Measurements from ENCODE around the gene SFRP5. TPM values are rescaled to one million over a fixed set of nuclear protein-coding genes. Genes with fewer than 3 reads are reported as not detected.

SFRP5 gene
- total RNA-seq (2014; rRNA removed; shearing (Covaris generic)), result not detected in 2 replicates

GRCh38 chr10:97771913-97772823 lies at the start of gene SFRP5:
Gene SFRP5, minus strand, starts transcription at chr10:97771999. Its CDS starts 166 bp downstream, at chr10:97771833.
- no peak for DNase-seq (ENCODE audit: low spot score)

- no peak for DNase-seq (ENCODE audit: low spot score)
These were observed 48.4 kb upstream of the SFRP5 start for GRCh38 chr10:97820096-97820704.

- DNase-seq (ENCODE audit: low spot score), result no peak
These were observed 46.8 kb upstream of the SFRP5 start for GRCh38 chr10:97818572-97818971.

GRCh38 chr10:97816609-97817008 lies 44.8 kb upstream of the SFRP5 start:
- DNase-seq (ENCODE audit: low spot score), result no peak

GRCh38 chr10:97814996-97815395 lies 43.2 kb upstream of the SFRP5 start:
- DNase-seq (ENCODE audit: low spot score), result no peak

- DNase-seq (ENCODE audit: low spot score), result no peak
These were observed 41.5 kb upstream of the SFRP5 start for GRCh38 chr10:97813311-97813710.

GRCh38 chr10:97812696-97813095 lies 40.9 kb upstream of the SFRP5 start:
- DNase-seq (ENCODE audit: low spot score), result peak; percentile 24

GRCh38 chr10:97811958-97812357 lies 40.2 kb upstream of the SFRP5 start:
- DNase-seq (ENCODE audit: low spot score), result no peak

- DNase-seq (ENCODE audit: low spot score), result peak; percentile 86
These were observed 38.6 kb upstream of the SFRP5 start for GRCh38 chr10:97810446-97810845.

- DNase-seq (ENCODE audit: low spot score), result no peak
These were observed 34.1 kb upstream of the SFRP5 start for GRCh38 chr10:97805949-97806348.

- no peak for DNase-seq (ENCODE audit: low spot score)
These were observed 33.5 kb upstream of the SFRP5 start for GRCh38 chr10:97805096-97805884.

GRCh38 chr10:97801422-97801821 lies 29.6 kb upstream of the SFRP5 start:
- no peak for DNase-seq (ENCODE audit: low spot score)

GRCh38 chr10:97800474-97800873 lies 28.7 kb upstream of the SFRP5 start:
- DNase-seq (ENCODE audit: low spot score), result no peak

GRCh38 chr10:97798958-97799610 lies 27.3 kb upstream of the SFRP5 start:
- no peak for DNase-seq (ENCODE audit: low spot score)

GRCh38 chr10:97796651-97797050 lies 24.9 kb upstream of the SFRP5 start:
- DNase-seq (ENCODE audit: low spot score), result no peak

GRCh38 chr10:97795886-97796285 lies 24.1 kb upstream of the SFRP5 start:
- DNase-seq (ENCODE audit: low spot score), result no peak

- DNase-seq (ENCODE audit: low spot score), result peak; percentile 39
These were observed 20.3 kb upstream of the SFRP5 start for GRCh38 chr10:97791824-97792721.

- DNase-seq (ENCODE audit: low spot score), result no peak
These were observed 18.1 kb upstream of the SFRP5 start for GRCh38 chr10:97789770-97790397.

GRCh38 chr10:97788552-97789442 lies 17.0 kb upstream of the SFRP5 start:
- DNase-seq (ENCODE audit: low spot score), result no peak

All from H4 (cell line).